ENCODE measurements around the gene CADM4.
A peak's percentile ranks its signal among the peaks of the same experiment; 100 is the strongest.
"Not testable (repeated sequence)": the region's sequence is repeated elsewhere in the genome, so short reads cannot be mapped to it uniquely, and the experiment has no call there.

CADM4 gene

GRCh38 chr19:43639519-43640423 lies at the start of gene CADM4:
Gene CADM4, minus strand, starts transcription at chr19:43639850. Its CDS starts 60 bp downstream, at chr19:43639790.
- peak; percentile 35 for DNase-seq

DNA sequence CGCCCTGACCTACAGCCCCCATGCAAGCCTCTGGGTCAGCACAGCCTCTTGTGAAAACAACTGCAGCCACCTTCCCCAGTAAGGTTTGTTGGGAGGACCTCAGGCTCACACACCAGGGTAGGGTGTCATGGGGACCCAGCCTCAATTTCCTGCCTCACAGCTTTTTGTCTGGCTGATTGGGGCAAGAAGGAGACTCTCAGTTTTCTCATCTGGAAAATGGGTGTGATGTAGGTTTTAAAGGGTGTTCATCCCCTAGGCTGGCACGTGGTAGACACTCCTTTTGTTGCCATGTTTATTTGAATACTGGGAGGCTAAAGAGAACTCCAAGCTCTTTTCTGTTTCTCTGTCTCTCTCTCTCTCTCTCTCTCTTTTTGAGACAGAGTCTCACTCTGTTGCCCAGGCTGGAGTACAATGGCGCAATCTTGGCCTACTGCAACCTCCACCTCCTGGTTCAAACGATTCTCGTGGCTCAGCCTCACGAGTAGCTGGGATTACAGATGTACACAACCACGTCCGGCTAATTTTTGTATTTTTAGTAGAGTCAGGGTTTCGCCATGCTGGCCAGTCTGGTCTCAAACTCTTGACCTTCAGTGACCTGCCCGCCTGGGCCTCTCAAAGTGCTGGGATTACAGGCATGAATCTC lies 48.5 kb upstream of the CADM4 start:
- DNase-seq = no peak

DNA sequence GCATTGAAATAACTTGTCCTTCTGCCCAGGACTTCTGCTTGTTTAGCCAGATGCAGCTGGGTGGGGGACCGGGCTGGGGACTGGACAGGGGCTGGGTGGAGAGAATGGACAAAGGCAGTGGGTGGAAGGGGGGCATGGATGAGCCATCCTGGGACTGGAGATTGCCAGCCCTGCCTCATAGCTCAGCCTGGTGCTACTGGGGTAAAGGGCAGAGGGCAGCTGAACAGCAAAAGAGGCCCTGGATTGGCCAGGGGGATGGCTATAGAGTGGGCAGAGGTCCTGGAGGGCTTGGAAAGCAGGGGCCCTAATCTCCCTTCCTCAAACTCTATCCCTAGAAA lies 48.0 kb upstream of the CADM4 start:
- no peak for DNase-seq

DNA sequence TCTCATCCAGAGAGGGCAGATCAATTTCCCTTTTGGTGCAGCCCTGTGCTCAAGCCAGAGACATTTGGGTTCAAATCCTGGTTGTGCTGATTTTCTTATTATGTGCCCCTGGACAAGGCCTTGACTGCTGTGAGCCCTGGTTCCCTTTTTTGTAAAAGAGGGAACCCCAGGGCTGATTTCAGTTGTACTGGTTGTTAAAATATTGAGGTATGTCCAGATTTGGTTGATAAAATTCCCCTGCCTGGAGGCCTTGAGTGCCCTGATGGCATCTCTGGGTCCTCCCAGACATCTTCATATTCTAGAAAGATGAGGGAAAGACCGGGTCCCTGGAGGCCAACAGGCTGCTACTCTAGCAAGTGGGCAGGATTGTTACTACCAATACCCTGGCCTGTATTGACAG lies 44.7 kb upstream of the CADM4 start:
- peak; percentile 33 for DNase-seq

- no peak for DNase-seq
Observed at GRCh38 chr19:43683905-43684304, 44.3 kb upstream of the CADM4 start.

DNA sequence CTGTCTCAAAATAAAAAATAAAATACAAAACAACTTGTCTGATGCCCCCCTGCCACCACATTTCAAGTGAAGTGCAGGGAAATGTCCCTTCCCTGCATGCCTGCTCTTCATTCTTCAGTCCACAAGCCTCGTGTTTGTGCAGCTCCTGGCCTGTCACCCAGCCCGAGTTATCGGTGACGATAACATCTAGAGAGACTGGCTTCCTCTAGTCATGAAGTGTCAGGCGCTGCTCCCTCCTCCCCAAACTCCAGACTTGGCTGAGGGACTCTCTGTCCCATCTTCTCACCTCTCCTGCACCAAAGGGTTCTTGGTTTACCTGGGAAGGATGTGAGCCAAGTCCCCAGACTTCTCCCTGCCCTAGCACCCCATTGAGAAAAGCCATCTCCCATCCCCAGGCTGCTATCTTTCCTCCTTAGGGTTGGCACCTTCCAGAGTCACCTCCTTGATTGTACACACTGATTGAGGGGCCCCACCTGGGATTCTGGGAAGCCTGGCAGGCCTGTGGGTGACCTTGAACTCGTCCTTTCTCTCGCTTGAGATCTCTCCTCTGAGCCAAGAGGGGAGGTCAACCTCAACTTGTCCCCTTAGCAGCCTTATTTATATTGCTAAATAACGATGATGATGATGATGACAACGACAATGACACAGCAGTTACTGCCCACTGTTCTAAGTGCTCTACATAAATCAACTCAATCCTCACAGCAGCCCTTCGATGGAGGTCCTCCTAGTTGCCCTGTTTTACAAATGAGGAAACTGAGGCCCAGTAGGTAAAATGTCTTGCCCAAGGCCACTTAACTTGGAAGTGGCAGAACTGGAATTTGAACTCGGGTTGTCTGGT lies 43.4 kb upstream of the CADM4 start:
- peak; percentile 50 for DNase-seq

GRCh38 chr19:43682269-43682668 lies 42.6 kb upstream of the CADM4 start:
- not testable (repeated sequence) for DNase-seq

DNA sequence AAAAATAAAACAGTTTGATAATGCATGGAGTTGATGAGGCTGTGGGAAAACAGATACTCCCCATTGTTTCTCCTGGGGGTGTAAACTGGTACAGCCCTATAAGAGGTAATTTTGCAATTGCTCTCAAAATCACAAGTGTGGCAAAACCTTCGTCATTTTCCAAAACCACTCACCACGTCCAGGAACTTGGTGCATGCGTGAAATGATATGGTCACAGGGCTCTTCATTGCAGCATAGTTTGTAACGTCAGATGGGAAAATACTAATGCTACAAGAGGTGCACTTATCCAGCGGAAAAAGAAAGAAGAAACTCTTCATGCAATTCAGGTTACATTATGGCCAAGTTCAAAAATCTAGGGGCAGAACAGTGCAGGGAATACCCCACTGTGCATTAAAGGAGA lies 42.2 kb upstream of the CADM4 start:
- peak; percentile 41 for DNase-seq

- DNase-seq = no peak
Observed at GRCh38 chr19:43678512-43679261, 39.0 kb upstream of the CADM4 start.

GRCh38 chr19:43675906-43676305 lies 36.3 kb upstream of the CADM4 start:
- DNase-seq = no peak

GRCh38 chr19:43675269-43675879 lies 35.7 kb upstream of the CADM4 start:
- DNase-seq = no peak

DNA sequence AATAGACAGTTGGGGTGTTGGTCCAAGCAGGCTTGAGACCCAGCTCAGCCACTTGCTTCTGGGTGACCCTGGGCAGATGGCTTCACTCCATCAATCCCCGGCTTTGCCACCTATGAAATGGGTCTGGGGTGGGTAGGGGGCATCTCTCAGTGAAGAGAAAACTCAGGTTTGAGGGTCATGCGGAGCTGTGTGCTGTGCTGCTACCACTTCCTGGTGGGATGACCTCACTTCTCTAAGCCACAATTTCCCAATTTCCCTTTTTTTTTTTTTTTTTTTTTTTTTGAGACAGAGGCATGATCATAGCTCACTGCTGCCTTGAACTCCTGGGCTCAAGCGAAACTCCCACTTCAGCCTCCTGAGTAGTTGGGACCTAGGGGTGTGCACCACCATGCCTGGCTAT lies 34.9 kb upstream of the CADM4 start:
- peak; percentile 48 for DNase-seq

- no peak for DNase-seq
Observed at GRCh38 chr19:43674183-43674582, 34.5 kb upstream of the CADM4 start.

DNA sequence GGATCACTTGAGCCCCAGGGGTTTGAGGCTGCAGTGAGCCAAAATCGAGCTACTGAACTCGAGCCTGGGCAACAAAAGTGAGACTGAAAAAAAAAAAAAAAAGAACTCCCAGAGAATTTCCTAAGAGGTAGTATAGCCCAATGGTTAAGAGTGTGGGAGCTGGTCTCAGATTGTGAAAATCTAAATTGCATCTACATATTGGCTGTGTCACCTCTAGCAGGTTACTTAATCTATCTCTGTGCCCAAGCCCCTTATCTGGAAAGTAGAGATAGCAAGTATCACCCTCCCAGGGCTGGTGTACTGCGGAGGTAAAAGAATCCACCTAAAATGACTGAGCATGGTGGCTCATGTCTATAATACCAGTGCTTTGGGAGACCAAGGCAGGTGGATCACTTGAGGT lies 34.0 kb upstream of the CADM4 start:
- no peak for DNase-seq

DNA sequence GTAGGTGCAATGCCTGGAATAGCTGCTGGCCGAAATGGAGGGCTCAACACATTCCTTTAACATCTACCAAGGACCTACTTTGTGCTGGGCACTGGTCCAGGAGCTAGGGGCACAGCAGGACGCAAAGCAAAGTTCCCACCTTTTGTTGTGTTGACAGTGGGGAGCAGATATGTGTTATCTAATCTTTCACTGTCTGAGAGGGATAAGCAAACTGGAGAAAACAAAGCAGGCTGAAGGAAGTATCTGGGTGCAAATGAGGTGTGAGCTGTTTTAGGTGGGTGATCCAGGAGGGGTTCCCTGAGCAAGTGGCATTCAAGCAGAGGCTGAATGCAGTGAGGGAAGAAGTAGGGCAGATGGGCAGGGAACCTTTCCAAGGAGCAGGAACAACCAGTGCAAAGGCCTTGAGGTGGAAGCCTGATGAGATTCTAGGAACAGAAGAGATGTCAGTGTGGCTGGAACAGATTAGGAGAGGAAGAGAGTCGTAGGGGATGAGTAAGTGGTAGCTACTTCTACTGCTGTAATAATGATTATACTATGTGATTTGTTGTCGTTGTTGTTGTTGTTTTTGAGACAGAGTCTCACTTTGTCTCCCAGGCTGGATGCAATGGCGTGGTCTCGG lies 32.5 kb upstream of the CADM4 start:
- no peak for DNase-seq

DNA sequence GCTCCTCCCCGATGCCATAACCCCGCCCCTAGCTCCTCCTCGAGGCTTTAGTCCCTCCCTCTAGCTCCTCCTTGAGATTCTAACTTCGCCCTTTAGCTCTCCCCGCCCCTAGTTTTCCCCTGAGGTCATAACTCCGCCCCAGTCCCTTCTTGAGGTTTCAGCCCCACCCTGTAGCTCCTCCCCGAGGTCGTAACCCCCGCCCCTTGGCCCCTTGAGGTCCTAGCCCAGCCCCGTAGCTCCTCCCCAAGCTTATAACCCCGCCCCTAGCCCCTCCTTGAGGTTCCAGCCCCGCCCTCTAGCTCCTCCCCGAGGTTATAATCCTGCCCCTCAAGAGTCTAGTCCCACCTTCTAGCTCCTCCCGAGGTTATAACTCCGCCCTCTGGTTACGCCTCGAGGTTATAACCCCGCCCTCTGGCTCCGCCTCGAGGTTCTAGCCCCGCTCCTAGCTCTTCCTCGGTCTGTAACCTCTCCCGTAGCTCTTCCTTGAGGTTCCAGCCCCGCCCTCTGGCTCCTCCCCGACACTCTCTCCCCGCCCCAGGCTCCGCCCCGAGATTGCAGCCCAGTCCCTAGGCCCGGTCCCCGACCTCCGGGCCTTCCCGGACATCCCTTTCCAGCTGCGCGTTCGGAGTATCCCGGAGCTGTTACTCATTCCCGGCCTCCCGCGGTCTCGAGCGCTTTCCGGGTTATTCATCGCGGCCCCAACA lies 28.9 kb upstream of the CADM4 start:
- peak; percentile 100 for DNase-seq

- DNase-seq = no peak
Observed at GRCh38 chr19:43667876-43668405, 28.3 kb upstream of the CADM4 start.

DNA sequence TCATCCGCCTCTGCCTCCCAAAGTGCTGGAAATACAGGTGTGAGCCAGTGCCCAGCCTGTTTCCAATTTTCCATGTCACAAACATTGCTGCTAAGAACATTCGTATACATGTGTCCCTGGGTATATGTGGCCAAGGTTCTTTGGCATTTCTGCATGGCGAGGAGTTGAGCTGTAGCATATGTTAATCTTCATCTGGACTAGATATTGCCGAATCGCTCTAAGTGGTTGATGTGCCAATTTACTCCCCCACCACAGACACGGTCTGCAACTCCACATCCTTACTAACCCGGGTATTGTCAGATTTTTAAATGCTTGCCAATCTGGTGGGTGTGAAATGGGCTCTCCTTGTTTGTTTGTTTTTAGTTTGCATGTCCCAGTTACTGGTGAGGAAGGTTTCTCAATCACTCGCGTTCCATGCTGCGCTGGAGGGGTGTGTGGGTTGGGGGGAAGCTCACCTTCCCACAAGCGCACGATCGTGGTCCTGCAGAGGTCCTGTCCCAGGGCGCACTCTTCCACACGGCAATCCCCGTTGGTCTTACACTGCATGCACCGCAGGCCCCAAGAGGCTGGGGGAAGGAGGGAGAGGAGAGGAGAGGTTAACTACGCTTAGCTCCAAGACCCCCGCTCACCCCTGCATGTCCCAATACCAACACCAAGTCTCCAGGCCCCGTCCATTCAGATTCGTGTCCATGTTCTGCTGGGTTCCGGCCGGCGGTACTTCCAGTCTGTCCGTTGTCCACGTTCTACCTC lies 27.7 kb upstream of the CADM4 start:
- no peak for DNase-seq

DNA sequence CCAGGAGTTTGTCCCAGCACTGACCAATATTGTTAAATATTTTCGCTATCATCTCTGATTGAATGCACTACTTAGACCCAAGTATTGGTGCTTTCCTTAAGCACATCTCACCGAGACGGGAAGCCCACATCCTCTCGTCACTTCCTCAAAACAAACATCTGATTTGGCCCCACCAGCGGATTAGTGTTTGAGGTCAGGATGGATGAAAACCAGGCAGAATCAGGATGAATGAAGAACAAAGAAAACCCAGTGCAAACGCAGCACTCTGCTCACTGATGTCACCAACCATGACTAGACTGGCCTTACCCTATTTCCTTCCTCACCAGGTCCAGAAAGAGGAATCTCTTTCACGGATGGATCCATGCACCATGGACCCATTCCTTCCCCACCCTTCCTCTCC lies 24.4 kb upstream of the CADM4 start:
- peak; percentile 40 for DNase-seq

- peak; percentile 44 for DNase-seq
Observed at GRCh38 chr19:43662487-43662886, 22.8 kb upstream of the CADM4 start.
